SU-DHL-6 (cell line): ENCODE measurements around the gene LYRM7.

Experiments
- EZH2phosphoT487 ChIP-seq: fragments of 200-600 bp; sonication (generic), shearing (Covaris generic); conservative IDR thresholded peaks from 2 replicates; pipeline ENCODE4 v1.6.1; 2018; ENCODE audit warnings: mild to moderate bottlenecking, antibody characterized with exemption, low read length, moderate library complexity, mixed read lengths
- TF ChIP-seq, protein P1 (sequence below): fragments of 200-600 bp; sonication (generic); IDR thresholded peaks from one replicate; pipeline ENCODE4 v1.5.1; 2017; ENCODE audit warnings: antibody characterized with exemption, mild to moderate bottlenecking, low read length, moderate library complexity; ENCODE audit not compliant: insufficient read depth, poor library complexity, severe bottlenecking

- TF ChIP-seq, protein P1, sequence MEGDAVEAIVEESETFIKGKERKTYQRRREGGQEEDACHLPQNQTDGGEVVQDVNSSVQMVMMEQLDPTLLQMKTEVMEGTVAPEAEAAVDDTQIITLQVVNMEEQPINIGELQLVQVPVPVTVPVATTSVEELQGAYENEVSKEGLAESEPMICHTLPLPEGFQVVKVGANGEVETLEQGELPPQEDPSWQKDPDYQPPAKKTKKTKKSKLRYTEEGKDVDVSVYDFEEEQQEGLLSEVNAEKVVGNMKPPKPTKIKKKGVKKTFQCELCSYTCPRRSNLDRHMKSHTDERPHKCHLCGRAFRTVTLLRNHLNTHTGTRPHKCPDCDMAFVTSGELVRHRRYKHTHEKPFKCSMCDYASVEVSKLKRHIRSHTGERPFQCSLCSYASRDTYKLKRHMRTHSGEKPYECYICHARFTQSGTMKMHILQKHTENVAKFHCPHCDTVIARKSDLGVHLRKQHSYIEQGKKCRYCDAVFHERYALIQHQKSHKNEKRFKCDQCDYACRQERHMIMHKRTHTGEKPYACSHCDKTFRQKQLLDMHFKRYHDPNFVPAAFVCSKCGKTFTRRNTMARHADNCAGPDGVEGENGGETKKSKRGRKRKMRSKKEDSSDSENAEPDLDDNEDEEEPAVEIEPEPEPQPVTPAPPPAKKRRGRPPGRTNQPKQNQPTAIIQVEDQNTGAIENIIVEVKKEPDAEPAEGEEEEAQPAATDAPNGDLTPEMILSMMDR, result no peak
- TF ChIP-seq EZH2phosphoT487, result no peak
These were observed 58.9 kb downstream of the LYRM7 start for GRCh38 chr5:131229623-131230022.
